Gastroesophageal sphincter (tissue), 3 donors: ENCODE results near the gene BUD13.

Experiments
- CTCF ChIP-seq, 4 experiments: fragments of 200-600 bp in 2 of 4; fragments of 450-650 bp in 2 of 4; sonication (generic) in 1 of 4; IDR thresholded peaks; one replicate each; pipeline ENCODE4 v1.5.1; 2017 to 2019; ENCODE audit warnings: antibody characterized with exemption in 4 of 4, mild to moderate bottlenecking in 2 of 4, moderate library complexity in 2 of 4
- EP300 ChIP-seq: sonication (generic); formaldehyde crosslinking; IDR thresholded peaks from one replicate; pipeline ENCODE4 v1.6.1; 2017; ENCODE audit warnings: antibody characterized with exemption, mild to moderate bottlenecking
- POLR2AphosphoS5 ChIP-seq: sonication (generic); formaldehyde crosslinking; IDR thresholded peaks from one replicate; pipeline ENCODE4 v1.6.1; 2017; ENCODE audit warnings: antibody characterized with exemption

- TF ChIP-seq CTCF (IDR thresholded peaks at IDR 0.05) = no peak
- TF ChIP-seq POLR2AphosphoS5 = no peak
- no peak for TF ChIP-seq EP300
These were observed 71.4 kb downstream of the BUD13 start for GRCh38 chr11:116701297-116701801.
